ENCODE measurements around the gene HRH2. TPM values are rescaled to one million over a fixed set of nuclear protein-coding genes. Genes with fewer than 3 reads are reported as not detected.

The HRH2 gene
- total and polyA plus RNA-seq, 2 donors (not counting 1 experiment from before 2014, with no cell fraction given) = 0.46 TPM; not detected in 1

GRCh38 chr5:175696139-175696854 lies 38.4 kb downstream of the HRH2 start:
- H3K9me3 ChIP-seq (ENCODE audit: control extremely low read depth in 1 of 3, control insufficient read depth in 2 of 3, insufficient read depth in 1 of 3, low read length in 2 of 3) = no peaks in the 10 kb centered on the region
- Mint-ChIP-seq H3K4me3 (no peak overlapping the region), H3K4me1 (peaks cover 4% of the 10 kb centered on the region), H3K27ac (no peak overlapping the region), H3K9me3 (ENCODE audit: insufficient read depth) (no peaks in the 10 kb centered on the region), H3K27me3 (peaks cover 4% of the 10 kb centered on the region)
- H3K79me2 ChIP-seq (ENCODE audit: control insufficient read depth, insufficient read depth, low read length) = no peaks in the 10 kb centered on the region
- peak overlapping the region; percentile 14 for H3K4me2 ChIP-seq (replicated peaks; ENCODE audit: low read depth, low read length, poor library complexity, severe bottlenecking)
- WGBS (ENCODE audit: insufficient coverage) = 58% methylated on average over 8 of the region's 16 CpGs
- intact Hi-C loops (cut with micrococcal nuclease) = no loop called here
- no peak overlapping the region for H3K4me3 ChIP-seq (ENCODE audit: control extremely low read depth in 1 of 5, extremely low read depth in 1 of 5, insufficient read depth in 1 of 5, low read depth in 2 of 5, low read length in 4 of 5)
- POLR2A ChIA-PET = no interaction called here
- H2AFZ ChIP-seq (ENCODE audit: insufficient read depth, low read depth, low read length, poor library complexity, severe bottlenecking) = peak overlapping the region; percentile 33
- no peaks in the 10 kb centered on the region for H4K20me1 ChIP-seq (ENCODE audit: control insufficient read depth, insufficient read depth, low read length, poor library complexity, severe bottlenecking)
- no peak overlapping the region for H3K9ac ChIP-seq (ENCODE audit: low read length)
- CTCF ChIA-PET = no interaction called here
- peaks cover 0 to 6% of the 10 kb centered on the region in 2 donors for H3K4me1 ChIP-seq (ENCODE audit: control insufficient read depth in 2 of 2, insufficient read depth in 2 of 2, low read length in 2 of 2)
- TF ChIP-seq CTCF (IDR thresholded peaks at IDR 0.05) (no peak), EZH2 (IDR thresholded peaks at IDR 0.05; ENCODE audit: borderline replicate concordance, insufficient read depth, low read depth, low read length, poor library complexity, severe bottlenecking) (no peak)
- no peaks in the 10 kb centered on the region for H3K36me3 ChIP-seq (replicated peaks in 1 of 2; ENCODE audit: control extremely low read depth in 1 of 2, control insufficient read depth in 1 of 2, extremely low read depth in 1 of 2, insufficient read depth in 2 of 2, low read length in 1 of 2)
- no peak overlapping the region for H3K27ac ChIP-seq (ENCODE audit: low read length in 2 of 2)
- H3K27me3 ChIP-seq (replicated peaks in 1 of 4; ENCODE audit: control extremely low read depth in 1 of 4, control insufficient read depth in 3 of 4, insufficient read depth in 4 of 4, low read length in 3 of 4) = no peaks in the 10 kb centered on the region
- peak; percentile 17 for DNase-seq
- ATAC-seq (ENCODE audit: low read depth) = no peak

DNA sequence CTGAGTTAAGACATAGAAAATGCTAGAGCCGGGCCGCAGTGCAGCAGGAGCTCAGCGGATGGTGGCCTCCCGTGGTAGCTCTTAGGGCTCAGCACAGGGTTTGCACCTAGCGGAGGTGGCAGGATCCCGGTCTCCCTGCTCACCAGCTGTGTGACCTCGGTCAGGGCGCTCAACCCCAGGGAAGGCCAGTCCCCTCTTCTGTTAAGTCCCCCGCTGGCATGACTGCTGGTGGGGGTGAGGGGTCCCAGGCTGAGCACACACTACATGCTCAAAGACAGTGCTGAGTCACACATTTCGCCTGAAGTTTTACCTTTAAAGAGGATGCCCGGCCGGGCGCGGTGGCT lies 39.0 kb downstream of the HRH2 start:
- no peaks in the 10 kb centered on the region for H3K36me3 ChIP-seq (replicated peaks in 1 of 2; ENCODE audit: control extremely low read depth in 1 of 2, control insufficient read depth in 1 of 2, extremely low read depth in 1 of 2, insufficient read depth in 2 of 2, low read length in 1 of 2)
- H3K79me2 ChIP-seq (ENCODE audit: control insufficient read depth, insufficient read depth, low read length) = no peaks in the 10 kb centered on the region
- H3K4me1 Mint-ChIP-seq = peaks cover 4% of the 10 kb centered on the region
- H3K27me3 Mint-ChIP-seq = peaks cover 4% of the 10 kb centered on the region
- DNase-seq (no peak), ATAC-seq (ENCODE audit: low read depth) (no peak)
- ChIA-PET CTCF (no interaction called here), POLR2A (no interaction called here)
- H3K9me3 ChIP-seq (ENCODE audit: control extremely low read depth in 1 of 3, control insufficient read depth in 2 of 3, insufficient read depth in 1 of 3, low read length in 2 of 3) = no peaks in the 10 kb centered on the region
- H3K9me3 Mint-ChIP-seq (ENCODE audit: insufficient read depth) = no peaks in the 10 kb centered on the region
- H3K4me3 ChIP-seq (ENCODE audit: control extremely low read depth in 1 of 5, extremely low read depth in 1 of 5, insufficient read depth in 1 of 5, low read depth in 2 of 5, low read length in 4 of 5) = no peak overlapping the region
- no peak overlapping the region for H3K27ac Mint-ChIP-seq
- WGBS (ENCODE audit: insufficient coverage) = 51% methylated on average over 6 of the region's 14 CpGs
- H3K4me1 ChIP-seq (ENCODE audit: control insufficient read depth in 2 of 2, insufficient read depth in 2 of 2, low read length in 2 of 2) = peaks cover 0 to 6% of the 10 kb centered on the region in 2 donors
- no peaks in the 10 kb centered on the region for H4K20me1 ChIP-seq (ENCODE audit: control insufficient read depth, insufficient read depth, low read length, poor library complexity, severe bottlenecking)
- intact Hi-C loops (cut with micrococcal nuclease) = no loop called here
- no peak overlapping the region for H3K4me3 Mint-ChIP-seq
- no peaks in the 10 kb centered on the region for H3K27me3 ChIP-seq (replicated peaks in 1 of 4; ENCODE audit: control extremely low read depth in 1 of 4, control insufficient read depth in 3 of 4, insufficient read depth in 4 of 4, low read length in 3 of 4)
- no peak overlapping the region for H2AFZ ChIP-seq (ENCODE audit: insufficient read depth, low read depth, low read length, poor library complexity, severe bottlenecking)
- TF ChIP-seq EZH2 (IDR thresholded peaks at IDR 0.05; ENCODE audit: borderline replicate concordance, insufficient read depth, low read depth, low read length, poor library complexity, severe bottlenecking) (no peak), CTCF (IDR thresholded peaks at IDR 0.05) (no peak)
- H3K27ac ChIP-seq (ENCODE audit: low read length in 2 of 2) = no peak overlapping the region
- H3K4me2 ChIP-seq (replicated peaks; ENCODE audit: low read depth, low read length, poor library complexity, severe bottlenecking) = no peak overlapping the region
- H3K9ac ChIP-seq (ENCODE audit: low read length) = no peak overlapping the region
